HEK293 (cell line): ENCODE results near the gene DYRK4.

Source experiments
- CTCF ChIA-PET: fragments of 350-600 bp; formaldehyde crosslinking; extraction: SDS; loops from one replicate; lab custom pipeline; 2021; ENCODE audit warnings: antibody characterized with exemption; lab: Yijun Ruan, JAX
- POLR2A ChIA-PET: fragments of 300-600 bp; formaldehyde crosslinking; extraction: SDS; loops from one replicate; lab custom pipeline; 2020; ENCODE audit warnings: antibody characterized with exemption, inconsistent platforms; lab: Yijun Ruan, JAX
- H3K27ac ChIP-seq: fragments of 200-500 bp; sonication (Bioruptor generic); 2 replicates; pipeline ENCODE4 v1.5.1; 2014; ENCODE audit warnings: low read depth, low read length, control low read depth, inconsistent platforms; ENCODE audit errors: extremely low read depth
- H3K36me3 ChIP-seq, 2 experiments: fragments of 200-500 bp in 1 of 2; sonication (Bioruptor generic) in 1 of 2; 1 replicate in 1 of 2; 2 replicates in 1 of 2; pipeline ENCODE4 v1.5.1; 2014 to 2017; ENCODE audit warnings: inconsistent platforms in 2 of 2, low read length in 2 of 2; ENCODE audit not compliant: control insufficient read depth in 2 of 2, insufficient read depth in 1 of 2
- H3K4me1 ChIP-seq: fragments of 200-500 bp; sonication (Bioruptor generic); 2 replicates; pipeline ENCODE4 v1.5.1; 2014; ENCODE audit warnings: mild to moderate bottlenecking, low read length, inconsistent platforms; ENCODE audit not compliant: control insufficient read depth, insufficient read depth
- H3K4me3 ChIP-seq: 2 replicates; pipeline ENCODE4 v1.5.1; 2011; ENCODE audit warnings: low read depth, mild to moderate bottlenecking, control low read depth, low read length, moderate library complexity
- H3K9me3 ChIP-seq: fragments of 200-500 bp; sonication (Bioruptor generic); 2 replicates; pipeline ENCODE4 v1.5.1; 2014; ENCODE audit warnings: low read depth, low read length, inconsistent platforms; ENCODE audit not compliant: control insufficient read depth, insufficient read depth
- GLIS2 ChIP-seq: fragments of 450-650 bp; formaldehyde crosslinking; IDR thresholded peaks from 2 replicates; pipeline ENCODE4 v1.5.1; 2016; ENCODE audit warnings: missing biosample characterization, missing genetic modification characterization
- KLF8 ChIP-seq: fragments of 450-650 bp; formaldehyde crosslinking; IDR thresholded peaks from 2 replicates; pipeline ENCODE4 v1.5.1; 2016; ENCODE audit warnings: missing biosample characterization, missing genetic modification characterization
- ZBTB8A ChIP-seq: fragments of 450-650 bp; formaldehyde crosslinking; IDR thresholded peaks from 2 replicates; pipeline ENCODE4 v1.5.1; 2016; ENCODE audit warnings: missing biosample characterization, missing genetic modification characterization
- ZIC2 ChIP-seq: fragments of 450-650 bp; formaldehyde crosslinking; IDR thresholded peaks from 2 replicates; pipeline ENCODE4 v1.5.1; 2016; ENCODE audit warnings: missing biosample characterization, missing genetic modification characterization
- ZNF138 ChIP-seq: fragments of 450-650 bp; formaldehyde crosslinking; IDR thresholded peaks from 2 replicates; pipeline ENCODE4 v1.5.1; 2016; ENCODE audit warnings: missing biosample characterization, missing genetic modification characterization, borderline replicate concordance
- ZNF202 ChIP-seq: fragments of 450-650 bp; formaldehyde crosslinking; IDR thresholded peaks from 2 replicates; pipeline ENCODE4 v1.5.1; 2016; ENCODE audit warnings: missing biosample characterization, missing genetic modification characterization, borderline replicate concordance
- ZNF302 ChIP-seq: fragments of 450-650 bp; formaldehyde crosslinking; IDR thresholded peaks from 2 replicates; pipeline ENCODE4 v1.5.1; 2016; ENCODE audit warnings: missing biosample characterization, missing genetic modification characterization, low read depth
- ZNF473 ChIP-seq: fragments of 450-650 bp; formaldehyde crosslinking; IDR thresholded peaks from 2 replicates; pipeline ENCODE4 v1.5.1; 2017; ENCODE audit warnings: missing biosample characterization, missing genetic modification characterization
- ZNF529 ChIP-seq: fragments of 450-650 bp; formaldehyde crosslinking; IDR thresholded peaks from 2 replicates; pipeline ENCODE4 v1.5.1; 2017; ENCODE audit warnings: missing genetic modification characterization, missing biosample characterization; ENCODE audit not compliant: insufficient replicate concordance
- ZNF549 ChIP-seq: fragments of 450-650 bp; IDR thresholded peaks from 2 replicates; pipeline ENCODE4 v1.5.1; 2018; ENCODE audit warnings: missing biosample characterization, missing genetic modification characterization, mild to moderate bottlenecking, inconsistent platforms, moderate library complexity
- ZNF560 ChIP-seq: fragments of 450-650 bp; formaldehyde crosslinking; IDR thresholded peaks from 2 replicates; pipeline ENCODE4 v1.5.1; 2017; ENCODE audit warnings: missing biosample characterization, missing genetic modification characterization, borderline replicate concordance
- ZNF610 ChIP-seq: fragments of 450-650 bp; formaldehyde crosslinking; IDR thresholded peaks from 2 replicates; pipeline ENCODE4 v1.5.1; 2016; ENCODE audit warnings: missing biosample characterization, missing genetic modification characterization, borderline replicate concordance
- ZNF768 ChIP-seq: fragments of 450-650 bp; formaldehyde crosslinking; IDR thresholded peaks from 2 replicates; pipeline ENCODE4 v1.5.1; 2018; ENCODE audit warnings: missing biosample characterization, mild to moderate bottlenecking, missing genetic modification characterization
- ZNF792 ChIP-seq: fragments of 450-650 bp; formaldehyde crosslinking; IDR thresholded peaks from 2 replicates; pipeline ENCODE4 v1.5.1; 2016; ENCODE audit warnings: missing biosample characterization, missing genetic modification characterization
- TF ChIP-seq, protein P1 (sequence below): fragments of 450-650 bp; formaldehyde crosslinking; IDR thresholded peaks from 2 replicates; pipeline ENCODE4 v1.5.1; 2016; ENCODE audit warnings: missing biosample characterization, missing genetic modification characterization
- TF ChIP-seq, protein P2 (sequence below): fragments of 450-650 bp; formaldehyde crosslinking; IDR thresholded peaks from 2 replicates; pipeline ENCODE4 v1.5.1; 2016; ENCODE audit warnings: missing biosample characterization, missing genetic modification characterization
- TF ChIP-seq, protein P3 (sequence below): fragments of 450-650 bp; formaldehyde crosslinking; IDR thresholded peaks from 2 replicates; pipeline ENCODE4 v1.5.1; 2016; ENCODE audit warnings: missing biosample characterization, missing genetic modification characterization, borderline replicate concordance
- TF ChIP-seq, protein P4 (sequence below): fragments of 450-650 bp; formaldehyde crosslinking; IDR thresholded peaks from 2 replicates; pipeline ENCODE4 v1.5.1; 2016; ENCODE audit warnings: missing biosample characterization, missing genetic modification characterization
- TF ChIP-seq, protein P5 (sequence below): fragments of 450-650 bp; formaldehyde crosslinking; IDR thresholded peaks from 2 replicates; pipeline ENCODE4 v1.5.1; 2016; ENCODE audit warnings: missing biosample characterization, missing genetic modification characterization, borderline replicate concordance

The DYRK4 gene

DNA sequence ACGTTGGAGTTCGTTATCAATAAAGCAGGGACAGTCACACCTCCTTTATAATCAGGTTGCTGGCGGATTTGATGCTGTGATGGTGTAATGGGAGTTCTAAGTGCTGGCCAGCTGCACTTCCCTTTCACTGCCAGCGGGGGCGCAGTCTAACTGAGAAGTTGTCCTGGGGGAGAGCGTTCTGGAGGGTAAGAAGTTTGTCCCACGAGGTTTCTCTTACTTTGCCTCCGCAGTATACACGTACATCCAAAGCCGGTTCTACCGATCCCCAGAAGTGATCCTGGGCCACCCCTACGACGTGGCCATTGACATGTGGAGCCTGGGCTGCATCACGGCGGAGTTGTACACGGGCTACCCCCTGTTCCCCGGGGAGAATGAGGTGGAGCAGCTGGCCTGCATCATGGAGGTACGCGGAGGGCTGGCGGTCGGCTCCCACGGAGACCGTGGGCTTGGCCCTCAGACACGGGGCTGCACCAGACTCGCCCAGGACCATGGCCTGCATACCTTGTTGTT, 42.7 kb downstream of the DYRK4 start:
- Histone ChIP-seq H3K27ac (peak overlapping the region; percentile 54; the same call in 1 of the 2 replicates), H3K36me3 (peaks cover 0 to 3% of the 10 kb centered on the region in 2 experiments; a peak in 1 of 3 replicates), H3K4me1 (no peaks in the 10 kb centered on the region), H3K4me3 (peak overlapping the region; percentile 88), H3K9me3 (no peaks in the 10 kb centered on the region)
- ChIA-PET POLR2A (interaction anchor here (1.7 kb wide), 1 partner anchor 44 kb away, joined by 8 read pairs; the partner anchor contains the start of genes AKAP3 and NDUFA9), CTCF (interaction anchor here (0.6 to 2.0 kb wide), 9 partner anchors 10 to 332 kb away, joined by 3 to 18 read pairs (median 5); partner anchors contain the start of gene DYRK4)
- no peak for TF ChIP-seq ZNF202
- peak; percentile 28; the same call in 1 of the 2 replicates for TF ChIP-seq KLF8 (tag by site-specific recombination)
- TF ChIP-seq ZNF549 (tag by site-specific recombination), result no peak
- TF ChIP-seq ZNF610 (tag by site-specific recombination), result no peak
- TF ChIP-seq, protein P1, sequence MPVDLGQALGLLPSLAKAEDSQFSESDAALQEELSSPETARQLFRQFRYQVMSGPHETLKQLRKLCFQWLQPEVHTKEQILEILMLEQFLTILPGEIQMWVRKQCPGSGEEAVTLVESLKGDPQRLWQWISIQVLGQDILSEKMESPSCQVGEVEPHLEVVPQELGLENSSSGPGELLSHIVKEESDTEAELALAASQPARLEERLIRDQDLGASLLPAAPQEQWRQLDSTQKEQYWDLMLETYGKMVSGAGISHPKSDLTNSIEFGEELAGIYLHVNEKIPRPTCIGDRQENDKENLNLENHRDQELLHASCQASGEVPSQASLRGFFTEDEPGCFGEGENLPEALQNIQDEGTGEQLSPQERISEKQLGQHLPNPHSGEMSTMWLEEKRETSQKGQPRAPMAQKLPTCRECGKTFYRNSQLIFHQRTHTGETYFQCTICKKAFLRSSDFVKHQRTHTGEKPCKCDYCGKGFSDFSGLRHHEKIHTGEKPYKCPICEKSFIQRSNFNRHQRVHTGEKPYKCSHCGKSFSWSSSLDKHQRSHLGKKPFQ (tag by site-specific recombination), result no peak
- peak; percentile 37; the same call in 1 of the 2 replicates for TF ChIP-seq ZBTB8A (tag by site-specific recombination)
- TF ChIP-seq, protein P2, sequence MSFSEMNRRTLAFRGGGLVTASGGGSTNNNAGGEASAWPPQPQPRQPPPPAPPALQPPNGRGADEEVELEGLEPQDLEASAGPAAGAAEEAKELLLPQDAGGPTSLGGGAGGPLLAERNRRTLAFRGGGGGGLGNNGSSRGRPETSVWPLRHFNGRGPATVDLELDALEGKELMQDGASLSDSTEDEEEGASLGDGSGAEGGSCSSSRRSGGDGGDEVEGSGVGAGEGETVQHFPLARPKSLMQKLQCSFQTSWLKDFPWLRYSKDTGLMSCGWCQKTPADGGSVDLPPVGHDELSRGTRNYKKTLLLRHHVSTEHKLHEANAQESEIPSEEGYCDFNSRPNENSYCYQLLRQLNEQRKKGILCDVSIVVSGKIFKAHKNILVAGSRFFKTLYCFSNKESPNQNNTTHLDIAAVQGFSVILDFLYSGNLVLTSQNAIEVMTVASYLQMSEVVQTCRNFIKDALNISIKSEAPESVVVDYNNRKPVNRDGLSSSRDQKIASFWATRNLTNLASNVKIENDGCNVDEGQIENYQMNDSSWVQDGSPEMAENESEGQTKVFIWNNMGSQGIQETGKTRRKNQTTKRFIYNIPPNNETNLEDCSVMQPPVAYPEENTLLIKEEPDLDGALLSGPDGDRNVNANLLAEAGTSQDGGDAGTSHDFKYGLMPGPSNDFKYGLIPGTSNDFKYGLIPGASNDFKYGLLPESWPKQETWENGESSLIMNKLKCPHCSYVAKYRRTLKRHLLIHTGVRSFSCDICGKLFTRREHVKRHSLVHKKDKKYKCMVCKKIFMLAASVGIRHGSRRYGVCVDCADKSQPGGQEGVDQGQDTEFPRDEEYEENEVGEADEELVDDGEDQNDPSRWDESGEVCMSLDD (tag by site-specific recombination), result peak; percentile 57; the same call in 1 of the 2 replicates
- TF ChIP-seq ZNF529, result no peak
- no peak for TF ChIP-seq ZNF768 (tag by site-specific recombination)
- no peak for TF ChIP-seq ZNF560 (tag by site-specific recombination)
- no peak for TF ChIP-seq ZNF473 (tag by site-specific recombination)
- TF ChIP-seq, protein P3, sequence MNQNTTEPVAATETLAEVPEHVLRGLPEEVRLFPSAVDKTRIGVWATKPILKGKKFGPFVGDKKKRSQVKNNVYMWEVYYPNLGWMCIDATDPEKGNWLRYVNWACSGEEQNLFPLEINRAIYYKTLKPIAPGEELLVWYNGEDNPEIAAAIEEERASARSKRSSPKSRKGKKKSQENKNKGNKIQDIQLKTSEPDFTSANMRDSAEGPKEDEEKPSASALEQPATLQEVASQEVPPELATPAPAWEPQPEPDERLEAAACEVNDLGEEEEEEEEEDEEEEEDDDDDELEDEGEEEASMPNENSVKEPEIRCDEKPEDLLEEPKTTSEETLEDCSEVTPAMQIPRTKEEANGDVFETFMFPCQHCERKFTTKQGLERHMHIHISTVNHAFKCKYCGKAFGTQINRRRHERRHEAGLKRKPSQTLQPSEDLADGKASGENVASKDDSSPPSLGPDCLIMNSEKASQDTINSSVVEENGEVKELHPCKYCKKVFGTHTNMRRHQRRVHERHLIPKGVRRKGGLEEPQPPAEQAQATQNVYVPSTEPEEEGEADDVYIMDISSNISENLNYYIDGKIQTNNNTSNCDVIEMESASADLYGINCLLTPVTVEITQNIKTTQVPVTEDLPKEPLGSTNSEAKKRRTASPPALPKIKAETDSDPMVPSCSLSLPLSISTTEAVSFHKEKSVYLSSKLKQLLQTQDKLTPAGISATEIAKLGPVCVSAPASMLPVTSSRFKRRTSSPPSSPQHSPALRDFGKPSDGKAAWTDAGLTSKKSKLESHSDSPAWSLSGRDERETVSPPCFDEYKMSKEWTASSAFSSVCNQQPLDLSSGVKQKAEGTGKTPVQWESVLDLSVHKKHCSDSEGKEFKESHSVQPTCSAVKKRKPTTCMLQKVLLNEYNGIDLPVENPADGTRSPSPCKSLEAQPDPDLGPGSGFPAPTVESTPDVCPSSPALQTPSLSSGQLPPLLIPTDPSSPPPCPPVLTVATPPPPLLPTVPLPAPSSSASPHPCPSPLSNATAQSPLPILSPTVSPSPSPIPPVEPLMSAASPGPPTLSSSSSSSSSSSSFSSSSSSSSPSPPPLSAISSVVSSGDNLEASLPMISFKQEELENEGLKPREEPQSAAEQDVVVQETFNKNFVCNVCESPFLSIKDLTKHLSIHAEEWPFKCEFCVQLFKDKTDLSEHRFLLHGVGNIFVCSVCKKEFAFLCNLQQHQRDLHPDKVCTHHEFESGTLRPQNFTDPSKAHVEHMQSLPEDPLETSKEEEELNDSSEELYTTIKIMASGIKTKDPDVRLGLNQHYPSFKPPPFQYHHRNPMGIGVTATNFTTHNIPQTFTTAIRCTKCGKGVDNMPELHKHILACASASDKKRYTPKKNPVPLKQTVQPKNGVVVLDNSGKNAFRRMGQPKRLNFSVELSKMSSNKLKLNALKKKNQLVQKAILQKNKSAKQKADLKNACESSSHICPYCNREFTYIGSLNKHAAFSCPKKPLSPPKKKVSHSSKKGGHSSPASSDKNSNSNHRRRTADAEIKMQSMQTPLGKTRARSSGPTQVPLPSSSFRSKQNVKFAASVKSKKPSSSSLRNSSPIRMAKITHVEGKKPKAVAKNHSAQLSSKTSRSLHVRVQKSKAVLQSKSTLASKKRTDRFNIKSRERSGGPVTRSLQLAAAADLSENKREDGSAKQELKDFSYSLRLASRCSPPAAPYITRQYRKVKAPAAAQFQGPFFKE (tag by site-specific recombination), result no peak
- TF ChIP-seq GLIS2 (tag by site-specific recombination), result peak; percentile 81
- no peak for TF ChIP-seq ZNF138
- TF ChIP-seq ZNF792, result no peak
- peak; percentile 24; the same call in 1 of the 2 replicates for TF ChIP-seq ZIC2 (tag by site-specific recombination)
- no peak for TF ChIP-seq ZNF302 (tag by site-specific recombination)
- TF ChIP-seq, protein P4, sequence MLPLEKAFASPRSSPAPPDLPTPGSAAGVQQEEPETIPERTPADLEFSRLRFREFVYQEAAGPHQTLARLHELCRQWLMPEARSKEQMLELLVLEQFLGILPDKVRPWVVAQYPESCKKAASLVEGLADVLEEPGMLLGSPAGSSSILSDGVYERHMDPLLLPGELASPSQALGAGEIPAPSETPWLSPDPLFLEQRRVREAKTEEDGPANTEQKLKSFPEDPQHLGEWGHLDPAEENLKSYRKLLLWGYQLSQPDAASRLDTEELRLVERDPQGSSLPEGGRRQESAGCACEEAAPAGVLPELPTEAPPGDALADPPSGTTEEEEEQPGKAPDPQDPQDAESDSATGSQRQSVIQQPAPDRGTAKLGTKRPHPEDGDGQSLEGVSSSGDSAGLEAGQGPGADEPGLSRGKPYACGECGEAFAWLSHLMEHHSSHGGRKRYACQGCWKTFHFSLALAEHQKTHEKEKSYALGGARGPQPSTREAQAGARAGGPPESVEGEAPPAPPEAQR, result no peak
- TF ChIP-seq, protein P5, sequence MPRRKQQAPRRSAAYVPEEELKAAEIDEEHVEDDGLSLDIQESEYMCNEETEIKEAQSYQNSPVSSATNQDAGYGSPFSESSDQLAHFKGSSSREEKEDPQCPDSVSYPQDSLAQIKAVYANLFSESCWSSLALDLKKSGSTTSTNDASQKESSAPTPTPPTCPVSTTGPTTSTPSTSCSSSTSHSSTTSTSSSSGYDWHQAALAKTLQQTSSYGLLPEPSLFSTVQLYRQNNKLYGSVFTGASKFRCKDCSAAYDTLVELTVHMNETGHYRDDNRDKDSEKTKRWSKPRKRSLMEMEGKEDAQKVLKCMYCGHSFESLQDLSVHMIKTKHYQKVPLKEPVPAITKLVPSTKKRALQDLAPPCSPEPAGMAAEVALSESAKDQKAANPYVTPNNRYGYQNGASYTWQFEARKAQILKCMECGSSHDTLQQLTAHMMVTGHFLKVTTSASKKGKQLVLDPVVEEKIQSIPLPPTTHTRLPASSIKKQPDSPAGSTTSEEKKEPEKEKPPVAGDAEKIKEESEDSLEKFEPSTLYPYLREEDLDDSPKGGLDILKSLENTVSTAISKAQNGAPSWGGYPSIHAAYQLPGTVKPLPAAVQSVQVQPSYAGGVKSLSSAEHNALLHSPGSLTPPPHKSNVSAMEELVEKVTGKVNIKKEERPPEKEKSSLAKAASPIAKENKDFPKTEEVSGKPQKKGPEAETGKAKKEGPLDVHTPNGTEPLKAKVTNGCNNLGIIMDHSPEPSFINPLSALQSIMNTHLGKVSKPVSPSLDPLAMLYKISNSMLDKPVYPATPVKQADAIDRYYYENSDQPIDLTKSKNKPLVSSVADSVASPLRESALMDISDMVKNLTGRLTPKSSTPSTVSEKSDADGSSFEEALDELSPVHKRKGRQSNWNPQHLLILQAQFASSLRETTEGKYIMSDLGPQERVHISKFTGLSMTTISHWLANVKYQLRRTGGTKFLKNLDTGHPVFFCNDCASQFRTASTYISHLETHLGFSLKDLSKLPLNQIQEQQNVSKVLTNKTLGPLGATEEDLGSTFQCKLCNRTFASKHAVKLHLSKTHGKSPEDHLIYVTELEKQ (tag by site-specific recombination), result no peak
